ENCODE results near the gene BRD4. TPM values are rescaled to one million over a fixed set of nuclear protein-coding genes. Genes with fewer than 3 reads are reported as not detected.

BRD4 gene
- total RNA-seq, 1 donor from 2014 or later, result 9.4 TPM

DNA sequence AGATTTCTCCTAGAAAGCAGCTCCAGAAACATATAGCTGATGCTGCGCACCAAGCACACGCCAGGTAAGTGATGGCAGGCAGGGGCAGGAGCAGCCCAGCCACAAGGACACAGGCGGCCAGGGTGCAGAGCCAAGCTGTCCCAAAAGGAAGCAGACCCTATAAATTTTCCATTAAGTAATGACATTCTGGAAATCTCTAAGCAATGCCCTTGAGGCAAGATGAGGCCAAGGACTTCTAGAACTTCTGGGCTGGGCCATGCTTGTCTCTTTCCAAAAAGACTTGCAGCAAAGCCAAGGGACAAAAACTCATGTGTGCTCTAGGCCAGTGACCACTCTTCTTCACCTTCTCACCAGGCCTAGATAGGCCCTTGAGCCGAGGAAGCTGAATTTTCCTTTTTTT lies 57.9 kb downstream of the BRD4 start:
- no peak overlapping the region for H3K9ac ChIP-seq (ENCODE audit: low read depth in 1 of 3, low read length in 3 of 3)
- no peaks in the 10 kb centered on the region for H3K27me3 ChIP-seq (ENCODE audit: control insufficient read depth in 3 of 3, insufficient read depth in 3 of 3, low read length in 3 of 3)
- peaks cover 27 to 30% (median 29%) of the 10 kb centered on the region in 3 donors for H3K36me3 ChIP-seq (ENCODE audit: control insufficient read depth in 3 of 3, insufficient read depth in 3 of 3, low read length in 3 of 3)
- H3K4me1 ChIP-seq (ENCODE audit: control insufficient read depth in 3 of 3, insufficient read depth in 3 of 3, low read length in 3 of 3), result peaks cover 72 to 89% (median 85%) of the 10 kb centered on the region in 3 donors
- H3K27ac ChIP-seq (ENCODE audit: low read depth, low read length), result no peak overlapping the region
- H3K9me3 ChIP-seq (ENCODE audit: control insufficient read depth in 3 of 3, low read length in 3 of 3), result no peaks in the 10 kb centered on the region
- no peak overlapping the region for H3K4me3 ChIP-seq (ENCODE audit: low read length in 3 of 3)

DNA sequence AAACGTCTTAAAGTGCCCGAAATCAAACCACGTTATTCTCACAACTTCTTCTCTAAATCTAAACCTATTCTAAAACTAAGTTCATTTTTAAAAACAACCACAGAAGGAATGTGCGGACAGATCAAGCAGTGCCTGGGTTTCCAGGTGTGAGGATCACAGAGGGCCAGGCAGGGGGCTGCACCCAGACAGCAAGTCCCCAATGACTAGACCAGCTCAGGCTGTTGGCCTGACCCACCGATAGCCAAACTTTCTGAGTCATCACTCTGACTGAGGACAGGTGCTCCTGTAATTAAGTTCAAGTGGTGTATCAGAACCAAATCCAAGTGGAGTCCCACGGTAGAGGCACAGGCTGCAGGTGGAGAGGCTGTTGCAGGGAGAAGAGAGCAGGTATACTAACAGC lies 62.5 kb downstream of the BRD4 start:
- Histone ChIP-seq H3K9me3 (ENCODE audit: control insufficient read depth in 3 of 3, low read length in 3 of 3) (no peaks in the 10 kb centered on the region), H3K9ac (ENCODE audit: low read depth in 1 of 3, low read length in 3 of 3) (no peak overlapping the region), H3K36me3 (ENCODE audit: control insufficient read depth in 3 of 3, insufficient read depth in 3 of 3, low read length in 3 of 3) (peaks cover 40 to 45% (median 45%) of the 10 kb centered on the region in 3 donors), H3K27me3 (ENCODE audit: control insufficient read depth in 3 of 3, insufficient read depth in 3 of 3, low read length in 3 of 3) (no peaks in the 10 kb centered on the region), H3K4me1 (ENCODE audit: control insufficient read depth in 3 of 3, insufficient read depth in 3 of 3, low read length in 3 of 3) (peaks cover 58 to 92% (median 88%) of the 10 kb centered on the region in 3 donors), H3K4me3 (ENCODE audit: low read length in 3 of 3) (no peak overlapping the region), H3K27ac (ENCODE audit: low read depth, low read length) (no peak overlapping the region)

DNA sequence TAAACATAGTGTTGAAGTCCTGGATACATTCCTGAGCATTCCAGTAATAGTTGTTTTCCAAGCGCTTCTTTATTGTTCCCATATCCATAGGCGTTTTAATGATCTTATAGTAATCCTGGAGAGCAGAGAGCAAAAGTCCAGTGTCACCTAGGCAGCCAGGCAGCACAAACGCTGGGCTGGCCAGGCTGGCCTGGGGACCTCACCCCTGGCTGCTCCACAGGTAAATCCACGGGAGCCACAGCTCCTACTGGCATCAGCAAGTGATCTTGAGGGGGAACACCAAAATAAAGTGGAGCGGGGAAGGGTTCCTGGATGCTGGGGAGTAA lies 63.4 kb downstream of the BRD4 start:
- peaks cover 49 to 55% (median 54%) of the 10 kb centered on the region in 3 donors for H3K36me3 ChIP-seq (ENCODE audit: control insufficient read depth in 3 of 3, insufficient read depth in 3 of 3, low read length in 3 of 3)
- H3K9me3 ChIP-seq (ENCODE audit: control insufficient read depth in 3 of 3, low read length in 3 of 3), result no peaks in the 10 kb centered on the region
- no peak overlapping the region for H3K4me3 ChIP-seq (ENCODE audit: low read length in 3 of 3)
- H3K9ac ChIP-seq (ENCODE audit: low read depth in 1 of 3, low read length in 3 of 3), result no peak overlapping the region
- H3K4me1 ChIP-seq (ENCODE audit: control insufficient read depth in 3 of 3, insufficient read depth in 3 of 3, low read length in 3 of 3), result peaks cover 58 to 92% (median 88%) of the 10 kb centered on the region in 3 donors
- no peak overlapping the region for H3K27ac ChIP-seq (ENCODE audit: low read depth, low read length)
- no peaks in the 10 kb centered on the region for H3K27me3 ChIP-seq (ENCODE audit: control insufficient read depth in 3 of 3, insufficient read depth in 3 of 3, low read length in 3 of 3)

DNA sequence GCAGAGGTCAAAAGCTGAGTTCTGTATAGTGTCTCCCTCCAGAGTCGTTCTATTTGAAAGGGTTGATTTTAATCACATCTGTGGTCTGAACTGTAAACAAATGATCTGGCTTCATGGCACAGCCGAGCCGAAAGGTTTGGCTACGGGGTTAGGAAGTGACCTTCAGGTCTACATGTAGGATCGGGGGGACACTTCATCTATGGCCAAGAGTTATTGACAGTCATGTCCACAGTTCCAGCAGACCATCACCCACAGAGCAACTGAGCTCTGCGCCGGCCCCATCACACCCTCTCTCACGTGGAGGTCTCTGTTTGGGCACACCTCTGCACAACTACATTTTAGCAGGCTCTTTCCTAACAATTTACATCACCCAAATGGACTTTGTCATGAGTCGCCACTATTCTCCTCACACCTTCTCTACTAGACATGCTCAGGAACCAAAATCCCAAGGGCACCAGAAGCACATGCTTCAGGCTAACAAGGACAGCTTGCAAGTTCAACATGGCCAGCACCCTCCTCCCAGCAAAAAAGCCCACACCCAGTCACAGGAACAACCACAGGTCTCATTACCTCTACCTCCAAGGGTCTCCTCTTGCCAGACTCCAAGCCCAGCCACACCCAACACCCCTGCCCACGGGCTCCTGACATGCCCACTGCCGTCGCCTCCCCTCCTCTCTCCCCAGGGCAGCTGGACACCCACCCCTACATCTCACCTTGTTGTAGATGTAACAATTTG lies 64.0 kb downstream of the BRD4 start:
- Histone ChIP-seq H3K9ac (ENCODE audit: low read depth in 1 of 3, low read length in 3 of 3) (no peak overlapping the region), H3K27me3 (ENCODE audit: control insufficient read depth in 3 of 3, insufficient read depth in 3 of 3, low read length in 3 of 3) (no peaks in the 10 kb centered on the region), H3K27ac (ENCODE audit: low read depth, low read length) (no peak overlapping the region), H3K36me3 (ENCODE audit: control insufficient read depth in 3 of 3, insufficient read depth in 3 of 3, low read length in 3 of 3) (peaks cover 55 to 60% (median 59%) of the 10 kb centered on the region in 3 donors), H3K4me1 (ENCODE audit: control insufficient read depth in 3 of 3, insufficient read depth in 3 of 3, low read length in 3 of 3) (peaks cover 53 to 89% (median 83%) of the 10 kb centered on the region in 3 donors), H3K4me3 (ENCODE audit: low read length in 3 of 3) (no peak overlapping the region), H3K9me3 (ENCODE audit: control insufficient read depth in 3 of 3, low read length in 3 of 3) (no peaks in the 10 kb centered on the region)

DNA sequence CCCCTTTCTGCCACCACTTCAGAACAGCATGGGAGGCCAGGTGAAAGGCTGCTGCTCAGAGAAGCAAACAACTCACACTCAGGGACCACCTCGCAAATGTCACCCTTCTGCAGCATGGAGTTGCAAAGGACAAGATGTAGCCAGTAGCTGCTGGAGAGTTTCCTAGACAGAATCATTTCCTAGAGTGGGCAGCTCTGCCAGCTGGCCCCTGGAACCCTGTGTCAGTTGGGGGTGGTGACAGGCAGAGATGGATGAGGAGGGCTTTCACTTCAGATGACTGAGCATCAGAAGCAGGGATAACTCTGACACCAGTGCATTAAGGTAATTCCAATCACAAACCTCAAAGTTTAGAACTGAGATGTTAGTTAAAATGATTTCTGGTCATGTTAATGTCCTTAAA lies 65.7 kb downstream of the BRD4 start:
- Histone ChIP-seq H3K4me3 (ENCODE audit: low read length in 3 of 3) (no peak overlapping the region), H3K27me3 (ENCODE audit: control insufficient read depth in 3 of 3, insufficient read depth in 3 of 3, low read length in 3 of 3) (no peaks in the 10 kb centered on the region), H3K4me1 (ENCODE audit: control insufficient read depth in 3 of 3, insufficient read depth in 3 of 3, low read length in 3 of 3) (peaks cover 39 to 75% (median 68%) of the 10 kb centered on the region in 3 donors), H3K9me3 (ENCODE audit: control insufficient read depth in 3 of 3, low read length in 3 of 3) (no peaks in the 10 kb centered on the region), H3K36me3 (ENCODE audit: control insufficient read depth in 3 of 3, insufficient read depth in 3 of 3, low read length in 3 of 3) (peaks cover 57 to 60% (median 60%) of the 10 kb centered on the region in 3 donors), H3K27ac (ENCODE audit: low read depth, low read length) (peak overlapping the region; percentile 74), H3K9ac (ENCODE audit: low read depth in 1 of 3, low read length in 3 of 3) (no peak overlapping the region)

DNA sequence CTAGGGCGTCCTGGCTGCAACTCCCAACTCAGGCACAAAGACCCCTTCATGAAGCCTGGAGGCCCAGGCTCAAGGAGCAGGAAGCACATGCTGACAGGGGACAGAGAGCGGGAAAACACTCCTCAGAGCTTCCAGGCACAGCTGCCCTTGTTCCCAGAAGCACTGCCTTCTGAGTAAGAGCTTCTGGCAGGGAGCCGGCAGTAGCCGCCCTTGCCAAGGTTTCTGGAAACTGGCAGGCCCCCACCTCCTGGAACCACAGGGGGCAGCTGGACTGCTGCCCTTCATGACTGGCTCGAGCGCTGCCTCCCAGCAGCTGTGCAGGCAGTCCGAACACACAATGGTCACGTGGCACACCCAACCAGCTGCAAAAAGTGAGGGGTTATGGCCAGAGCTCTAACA lies 66.5 kb downstream of the BRD4 start:
- Histone ChIP-seq H3K27me3 (ENCODE audit: control insufficient read depth in 3 of 3, insufficient read depth in 3 of 3, low read length in 3 of 3) (no peaks in the 10 kb centered on the region), H3K4me3 (ENCODE audit: low read length in 3 of 3) (no peak overlapping the region), H3K27ac (ENCODE audit: low read depth, low read length) (peak overlapping the region; percentile 74), H3K4me1 (ENCODE audit: control insufficient read depth in 3 of 3, insufficient read depth in 3 of 3, low read length in 3 of 3) (peaks cover 37 to 67% (median 61%) of the 10 kb centered on the region in 3 donors), H3K36me3 (ENCODE audit: control insufficient read depth in 3 of 3, insufficient read depth in 3 of 3, low read length in 3 of 3) (peaks cover 57 to 59% (median 58%) of the 10 kb centered on the region in 3 donors), H3K9ac (ENCODE audit: low read depth in 1 of 3, low read length in 3 of 3) (peak overlapping the region in 2 of 3 donors; percentile 16 to 57), H3K9me3 (ENCODE audit: control insufficient read depth in 3 of 3, low read length in 3 of 3) (no peaks in the 10 kb centered on the region)

DNA sequence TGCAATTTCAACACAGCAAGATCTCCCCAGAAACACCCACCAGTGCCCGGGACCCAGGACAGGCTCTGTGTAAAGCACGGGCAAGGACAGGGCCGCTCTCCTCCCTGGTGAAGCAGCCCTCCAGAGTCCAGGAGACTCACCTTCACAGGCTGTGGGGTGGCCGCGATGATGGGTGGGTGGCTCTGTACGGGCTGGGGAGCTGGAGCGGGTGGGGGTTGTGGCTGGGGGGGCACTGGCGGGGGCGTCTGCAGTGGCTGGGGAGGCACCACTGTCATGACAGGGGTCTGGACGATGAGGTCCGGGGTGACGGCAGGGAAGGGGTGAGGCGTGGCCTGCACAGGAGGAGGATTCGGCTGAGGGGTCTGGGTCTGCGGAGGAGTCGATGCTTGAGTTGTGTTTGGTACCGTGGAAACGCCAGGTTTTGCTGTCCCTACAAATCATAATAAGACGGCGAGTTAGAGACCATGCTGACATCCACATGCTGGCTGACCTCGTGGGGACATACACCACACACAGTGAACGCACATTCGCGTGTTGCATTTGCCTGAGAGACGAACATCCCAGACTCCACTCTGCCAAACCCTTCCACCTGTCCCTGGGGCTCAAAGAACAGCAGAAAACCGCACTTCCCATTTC lies 67.0 kb downstream of the BRD4 start:
- H3K4me1 ChIP-seq (ENCODE audit: control insufficient read depth in 3 of 3, insufficient read depth in 3 of 3, low read length in 3 of 3), result peaks cover 37 to 63% (median 57%) of the 10 kb centered on the region in 3 donors
- H3K36me3 ChIP-seq (ENCODE audit: control insufficient read depth in 3 of 3, insufficient read depth in 3 of 3, low read length in 3 of 3), result peaks cover 54 to 60% (median 57%) of the 10 kb centered on the region in 3 donors
- H3K9me3 ChIP-seq (ENCODE audit: control insufficient read depth in 3 of 3, low read length in 3 of 3), result no peaks in the 10 kb centered on the region
- H3K9ac ChIP-seq (ENCODE audit: low read depth in 1 of 3, low read length in 3 of 3), result peak overlapping the region in 2 of 3 donors; percentile 16 to 57
- H3K27me3 ChIP-seq (ENCODE audit: control insufficient read depth in 3 of 3, insufficient read depth in 3 of 3, low read length in 3 of 3), result no peaks in the 10 kb centered on the region
- H3K4me3 ChIP-seq (ENCODE audit: low read length in 3 of 3), result no peak overlapping the region
- peak overlapping the region; percentile 74 for H3K27ac ChIP-seq (ENCODE audit: low read depth, low read length)

DNA sequence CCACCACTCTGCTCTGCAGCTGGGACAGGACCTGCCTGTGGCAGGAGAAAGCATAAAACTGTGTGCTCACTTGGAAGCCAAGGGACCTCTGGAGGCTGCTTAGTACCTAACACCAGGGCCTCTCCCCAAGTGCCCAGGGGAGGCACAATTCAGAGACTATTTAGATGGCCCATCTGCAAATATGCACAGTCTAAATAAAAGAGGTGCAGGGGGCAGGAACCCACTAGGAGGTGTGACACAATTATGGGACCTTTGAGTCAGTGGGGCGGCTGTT lies 67.5 kb downstream of the BRD4 start:
- H3K4me3 ChIP-seq (ENCODE audit: low read length in 3 of 3), result peak overlapping the region in 1 of 3 donors; percentile 22
- H3K27ac ChIP-seq (ENCODE audit: low read depth, low read length), result peak overlapping the region; percentile 74
- no peak overlapping the region for H3K9ac ChIP-seq (ENCODE audit: low read depth in 1 of 3, low read length in 3 of 3)
- no peaks in the 10 kb centered on the region for H3K9me3 ChIP-seq (ENCODE audit: control insufficient read depth in 3 of 3, low read length in 3 of 3)
- H3K36me3 ChIP-seq (ENCODE audit: control insufficient read depth in 3 of 3, insufficient read depth in 3 of 3, low read length in 3 of 3), result peaks cover 51 to 60% (median 54%) of the 10 kb centered on the region in 3 donors
- H3K4me1 ChIP-seq (ENCODE audit: control insufficient read depth in 3 of 3, insufficient read depth in 3 of 3, low read length in 3 of 3), result peaks cover 33 to 58% (median 53%) of the 10 kb centered on the region in 3 donors
- no peaks in the 10 kb centered on the region for H3K27me3 ChIP-seq (ENCODE audit: control insufficient read depth in 3 of 3, insufficient read depth in 3 of 3, low read length in 3 of 3)

DNA sequence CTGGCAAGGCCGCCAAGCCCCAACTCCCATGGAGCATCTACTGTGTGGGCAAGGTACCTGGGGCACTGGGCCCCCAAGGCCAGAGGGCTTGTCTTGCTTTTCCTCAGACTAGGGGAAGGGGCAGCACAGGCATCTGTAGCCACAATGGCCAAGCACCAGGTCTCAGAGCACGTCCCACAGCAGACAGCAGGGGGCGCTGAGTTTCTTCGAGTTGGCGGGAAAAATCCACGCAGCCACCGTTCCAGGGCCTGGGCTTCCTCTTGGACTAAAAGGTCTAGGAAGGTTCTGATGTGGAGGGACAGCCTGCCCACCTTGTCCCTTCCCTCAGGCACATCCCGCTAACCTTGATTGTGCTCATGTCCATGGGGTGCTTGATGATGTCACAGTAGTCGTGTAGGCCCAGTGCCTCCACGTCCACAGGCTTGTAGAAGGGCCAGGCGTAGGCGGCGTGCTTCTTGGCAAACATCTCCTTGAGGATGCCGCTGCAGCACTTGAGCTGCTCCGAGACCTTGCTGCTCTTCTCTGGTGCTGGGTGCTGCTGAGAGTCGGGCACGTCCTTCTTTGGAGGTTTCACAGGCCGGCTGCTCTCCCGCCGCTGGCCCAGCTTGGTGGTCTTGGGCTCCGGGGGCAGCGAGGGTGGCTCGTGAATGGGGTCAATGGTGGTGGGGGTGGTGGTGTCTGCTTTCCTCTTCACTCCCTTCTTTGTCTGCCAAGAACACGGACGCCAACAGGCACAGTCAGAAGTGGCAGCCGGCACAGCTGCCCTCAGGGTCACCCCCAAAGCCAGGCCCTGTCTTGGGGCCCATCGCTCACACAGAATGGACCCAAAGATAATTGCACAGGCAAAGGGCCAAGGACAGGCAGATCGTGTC lies 68.0 kb downstream of the BRD4 start:
- H3K9me3 ChIP-seq (ENCODE audit: control insufficient read depth in 3 of 3, low read length in 3 of 3), result no peaks in the 10 kb centered on the region
- no peaks in the 10 kb centered on the region for H3K27me3 ChIP-seq (ENCODE audit: control insufficient read depth in 3 of 3, insufficient read depth in 3 of 3, low read length in 3 of 3)
- H3K9ac ChIP-seq (ENCODE audit: low read depth in 1 of 3, low read length in 3 of 3), result peak overlapping the region in 1 of 3 donors; percentile 50
- H3K4me3 ChIP-seq (ENCODE audit: low read length in 3 of 3), result peak overlapping the region in 1 of 3 donors; percentile 22
- peak overlapping the region; percentile 74 for H3K27ac ChIP-seq (ENCODE audit: low read depth, low read length)
- H3K36me3 ChIP-seq (ENCODE audit: control insufficient read depth in 3 of 3, insufficient read depth in 3 of 3, low read length in 3 of 3), result peaks cover 56 to 64% (median 57%) of the 10 kb centered on the region in 3 donors
- peaks cover 30 to 56% (median 50%) of the 10 kb centered on the region in 3 donors for H3K4me1 ChIP-seq (ENCODE audit: control insufficient read depth in 3 of 3, insufficient read depth in 3 of 3, low read length in 3 of 3)
